Peyer's patch (tissue), 4 donors: ENCODE measurements around the gene CLEC16A. TPM values are rescaled to one million over a fixed set of nuclear protein-coding genes. Genes with fewer than 3 reads are reported as not detected.

Experiments
- DNase-seq, 3 donors: peaks; one replicate each; pipeline ENCODE4 v3.0.0-alpha.2; 2017 to 2019
- H3K27ac ChIP-seq, 4 donors: fragments of 200-600 bp; sonication (generic); one replicate each; pipeline ENCODE4 v1.5.1; 2016 to 2019
- H3K27me3 ChIP-seq, 2 donors: fragments of 200-600 bp; sonication (generic); one replicate each; pipeline ENCODE4 v1.5.1; 2019
- H3K36me3 ChIP-seq, 3 donors: fragments of 200-600 bp; sonication (generic); one replicate each; pipeline ENCODE4 v1.5.1; 2016 to 2019
- H3K4me1 ChIP-seq, 4 donors: fragments of 200-600 bp; sonication (generic); one replicate each; pipeline ENCODE4 v1.5.1; 2016 to 2019
- H3K4me3 ChIP-seq, 4 donors: fragments of 200-600 bp; sonication (generic); 1 replicate in 3 of 4; 2 replicates in 1 of 4; pipeline ENCODE4 v1.5.1; 2016 to 2019; ENCODE audit warnings: mild to moderate bottlenecking in 1 of 4
- H3K9me3 ChIP-seq, 4 donors: fragments of 200-600 bp; sonication (generic); one replicate each; pipeline ENCODE4 v1.5.1; 2016 to 2019; ENCODE audit warnings: mild to moderate bottlenecking in 1 of 4
- CTCF ChIP-seq, 6 experiments: fragments of 450-650 bp in 4 of 6; fragments of 200-600 bp in 2 of 6; sonication (generic) in 1 of 6; IDR thresholded peaks; one replicate each; pipeline ENCODE4 v1.5.1; 2017 to 2019; ENCODE audit warnings: antibody characterized with exemption in 6 of 6, mild to moderate bottlenecking in 3 of 6, moderate library complexity in 1 of 6
- POLR2A ChIP-seq, 2 donors: fragments of 450-650 bp; IDR thresholded peaks; one replicate each; pipeline ENCODE4 v1.5.1; 2017; ENCODE audit warnings: antibody characterized with exemption in 2 of 2, mild to moderate bottlenecking in 2 of 2, moderate library complexity in 2 of 2
- total RNA-seq, 4 donors: library from RNA; depleted of rRNA; stranded (reverse); fragments of >200 nt; gene quantifications; one replicate each; pipeline ENCODE4 v1.1.0, GENCODE V29; 2016

Gene CLEC16A
- total RNA-seq, 4 donors from 2014 or later, result 37.8 to 139 (median 64.3) TPM

DNA sequence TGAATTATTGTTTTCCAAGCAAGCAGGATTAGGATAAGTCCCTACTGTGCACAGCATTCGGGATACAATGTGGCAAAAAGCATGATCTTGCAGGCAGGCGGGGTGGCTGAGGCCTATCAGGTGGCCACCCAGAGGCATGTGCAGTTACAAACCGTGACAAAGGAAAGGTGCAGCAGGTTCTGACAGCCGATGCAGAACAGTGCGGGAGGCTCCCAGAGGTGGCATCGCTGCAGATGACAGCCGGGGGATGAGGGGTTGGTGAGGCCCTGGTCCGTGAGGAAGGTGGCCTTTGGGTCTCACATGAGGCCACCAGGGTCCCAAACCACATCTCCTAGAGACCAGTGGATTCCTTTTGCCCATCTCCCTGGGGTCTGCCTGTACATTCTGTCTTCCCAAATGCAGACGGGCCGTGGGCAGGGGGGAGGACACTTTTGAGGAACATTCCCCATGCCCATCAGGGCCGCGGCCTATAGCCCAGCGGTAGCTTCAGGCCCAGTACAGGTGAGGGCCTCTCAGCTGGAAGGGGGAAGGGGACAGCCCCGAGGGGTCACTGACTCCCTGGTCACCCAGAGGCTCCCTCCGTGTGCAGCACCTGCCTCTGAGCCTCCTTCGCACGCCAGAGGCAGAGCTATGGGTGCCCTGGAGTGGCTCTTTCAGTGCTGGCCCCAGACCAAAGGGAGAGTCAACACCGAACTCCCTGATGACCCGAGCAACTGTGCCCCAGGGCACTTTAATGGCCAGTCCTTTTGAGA lies 226.5 kb downstream of the CLEC16A start:
- peak in 1 of 3 donors; percentile 27 for DNase-seq
- no peaks in the 10 kb centered on the region for H3K9me3 ChIP-seq
- TF ChIP-seq POLR2A (IDR thresholded peaks at IDR 0.05) (no peak), CTCF (IDR thresholded peaks at IDR 0.05) (no peak)
- peaks cover 0 to 25% (median 0%) of the 10 kb centered on the region in 3 donors for H3K36me3 ChIP-seq
- H3K4me1 ChIP-seq, result no peaks in the 10 kb centered on the region
- H3K27me3 ChIP-seq, result no peaks in the 10 kb centered on the region
- no peak overlapping the region for H3K27ac ChIP-seq
- H3K4me3 ChIP-seq, result no peak overlapping the region

DNA sequence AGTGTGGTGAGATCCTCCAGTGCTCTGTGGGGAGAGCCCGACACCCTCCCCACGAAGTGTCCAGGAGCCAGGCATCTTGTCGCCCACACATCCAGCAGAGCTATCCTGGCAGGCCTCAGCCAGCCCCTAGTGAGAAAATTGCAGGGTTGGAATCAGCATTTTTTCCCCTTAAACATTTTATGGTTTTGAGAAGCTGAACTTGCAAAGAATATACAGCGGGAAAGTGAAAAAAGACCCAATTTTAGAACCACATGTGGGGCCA lies 227.0 kb downstream of the CLEC16A start:
- DNase-seq, result no peak
- Histone ChIP-seq H3K36me3 (peaks cover 0 to 22% (median 0%) of the 10 kb centered on the region in 3 donors), H3K4me1 (no peaks in the 10 kb centered on the region), H3K27ac (no peak overlapping the region), H3K4me3 (no peak overlapping the region), H3K9me3 (no peaks in the 10 kb centered on the region), H3K27me3 (no peaks in the 10 kb centered on the region)
- no peak for TF ChIP-seq CTCF (IDR thresholded peaks at IDR 0.05)
- no peak for TF ChIP-seq POLR2A (IDR thresholded peaks at IDR 0.05)

DNA sequence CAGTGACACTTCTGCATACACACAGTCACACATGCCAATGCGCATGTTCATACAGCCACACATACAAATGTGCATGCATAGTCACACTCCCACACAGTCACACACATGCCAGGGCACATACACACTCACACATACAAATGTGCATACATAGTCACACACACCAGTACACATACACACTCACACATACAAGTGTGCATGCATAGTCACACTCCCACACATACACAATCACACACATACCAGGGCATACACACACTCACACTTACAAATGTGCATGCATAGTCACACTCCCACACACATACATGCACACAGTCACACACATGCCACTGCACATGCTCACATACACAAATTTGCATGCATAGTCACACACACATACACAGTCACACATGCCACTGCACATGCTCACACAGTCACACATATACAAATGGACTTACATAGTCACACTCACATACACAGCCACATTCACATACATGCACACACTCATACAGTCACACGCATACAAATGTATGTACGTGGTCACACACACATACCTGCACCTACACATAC lies 227.5 kb downstream of the CLEC16A start:
- TF ChIP-seq CTCF (IDR thresholded peaks at IDR 0.05) (no peak), POLR2A (IDR thresholded peaks at IDR 0.05) (no peak)
- Histone ChIP-seq H3K4me1 (no peaks in the 10 kb centered on the region), H3K36me3 (peaks cover 0 to 17% (median 0%) of the 10 kb centered on the region in 3 donors), H3K27me3 (no peaks in the 10 kb centered on the region), H3K27ac (no peak overlapping the region), H3K9me3 (no peaks in the 10 kb centered on the region), H3K4me3 (no peak overlapping the region)
- no peak for DNase-seq

GRCh38 chr16:11173426-11173825 lies 229.1 kb downstream of the CLEC16A start:
- Histone ChIP-seq H3K4me3 (no peak overlapping the region), H3K36me3 (peaks cover 0 to 9% (median 0%) of the 10 kb centered on the region in 3 donors), H3K27ac (no peak overlapping the region), H3K27me3 (no peaks in the 10 kb centered on the region), H3K9me3 (no peaks in the 10 kb centered on the region), H3K4me1 (no peaks in the 10 kb centered on the region)
- no peak for DNase-seq
- TF ChIP-seq POLR2A (IDR thresholded peaks at IDR 0.05) (no peak), CTCF (IDR thresholded peaks at IDR 0.05) (no peak)

GRCh38 chr16:11174141-11174540 lies 229.8 kb downstream of the CLEC16A start:
- no peaks in the 10 kb centered on the region for H3K4me1 ChIP-seq

GRCh38 chr16:11175106-11175786 lies 230.9 kb downstream of the CLEC16A start:
- Histone ChIP-seq H3K27me3 (no peaks in the 10 kb centered on the region), H3K4me3 (no peak overlapping the region), H3K36me3 (peaks cover 0 to 20% (median 0%) of the 10 kb centered on the region in 3 donors), H3K9me3 (no peaks in the 10 kb centered on the region), H3K27ac (no peak overlapping the region), H3K4me1 (no peaks in the 10 kb centered on the region)
- no peak for TF ChIP-seq POLR2A (IDR thresholded peaks at IDR 0.05)
- no peak for DNase-seq

More at GRCh38 chr16:11174141-11174540, 229.8 kb downstream of the CLEC16A start:
- Histone ChIP-seq H3K36me3 (peaks cover 0 to 14% (median 0%) of the 10 kb centered on the region in 3 donors), H3K4me3 (no peak overlapping the region), H3K9me3 (no peaks in the 10 kb centered on the region), H3K27ac (no peak overlapping the region), H3K27me3 (no peaks in the 10 kb centered on the region)
- TF ChIP-seq POLR2A (IDR thresholded peaks at IDR 0.05), result no peak
- DNase-seq, result no peak
